ENCODE data around the gene ATOH1.

DNA sequence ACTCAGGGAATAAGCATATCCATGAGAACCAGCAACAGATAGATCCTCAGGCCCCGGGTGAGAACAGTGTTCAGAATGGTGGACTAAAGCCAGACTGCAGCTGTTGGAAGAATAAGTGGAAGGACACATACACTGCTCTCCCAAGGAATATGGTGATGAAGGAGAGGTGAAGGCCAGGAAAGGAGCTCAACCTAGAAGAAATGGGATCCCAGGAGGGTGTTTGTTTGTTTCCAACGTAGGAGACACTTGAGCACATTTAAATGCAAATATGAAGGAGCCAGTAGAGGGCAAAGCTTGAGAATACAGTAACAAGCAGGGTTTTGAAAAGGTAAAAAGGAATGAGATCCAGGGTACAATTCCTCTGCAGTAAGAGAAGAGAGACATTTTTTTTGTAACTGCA, 42.4 kb upstream of the ATOH1 start:
- TF ChIP-seq CTCF (IDR thresholded peaks at IDR 0.05), result no peak
- TF ChIP-seq PHF8 (IDR thresholded peaks at IDR 0.05; ENCODE audit: borderline replicate concordance, low read depth), result no peak
- TF ChIP-seq MAZ (IDR thresholded peaks at IDR 0.05; ENCODE audit: borderline replicate concordance, low read depth, low read length), result no peak
- no peak for TF ChIP-seq RAD21 (conservative IDR thresholded peaks at IDR 0.05 in 1 of 2, IDR thresholded peaks at IDR 0.05 in 1 of 2)
- TF ChIP-seq, protein P1, sequence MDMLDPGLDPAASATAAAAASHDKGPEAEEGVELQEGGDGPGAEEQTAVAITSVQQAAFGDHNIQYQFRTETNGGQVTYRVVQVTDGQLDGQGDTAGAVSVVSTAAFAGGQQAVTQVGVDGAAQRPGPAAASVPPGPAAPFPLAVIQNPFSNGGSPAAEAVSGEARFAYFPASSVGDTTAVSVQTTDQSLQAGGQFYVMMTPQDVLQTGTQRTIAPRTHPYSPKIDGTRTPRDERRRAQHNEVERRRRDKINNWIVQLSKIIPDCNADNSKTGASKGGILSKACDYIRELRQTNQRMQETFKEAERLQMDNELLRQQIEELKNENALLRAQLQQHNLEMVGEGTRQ (IDR thresholded peaks at IDR 0.05), result no peak
- no peak for TF ChIP-seq NFE2L2 (conservative IDR thresholded peaks at IDR 0.05; ENCODE audit: low read length)
- no peak for TF ChIP-seq TP53 (CRISPR knock-in tag; IDR thresholded peaks at IDR 0.05)
- no peak for TF ChIP-seq ZC3H11A (IDR thresholded peaks at IDR 0.05)
- TF ChIP-seq POLR2A (IDR thresholded peaks at IDR 0.05; ENCODE audit: low read length), result no peak
